HepG2 (cell line): Measurements from ENCODE around the gene ATAD2B. TPM values are rescaled to one million over a fixed set of nuclear protein-coding genes. Genes with fewer than 3 reads are reported as not detected.
A peak's percentile ranks its signal among the peaks of the same experiment; 100 is the strongest.

Experiments used
- HOXA3 ChIP-seq: sonication (generic); formaldehyde crosslinking; IDR thresholded peaks from 2 replicates; pipeline ENCODE4 v1.5.0; 2020; ENCODE audit warnings: missing genetic modification reagents
- KMT2B ChIP-seq: IDR thresholded peaks from 2 replicates; pipeline ENCODE4 v1.6.1; 2016; ENCODE audit warnings: missing genetic modification reagents, missing compliant biosample characterization
- STAT5B ChIP-seq: sonication (generic); formaldehyde crosslinking; IDR thresholded peaks from 2 replicates; pipeline ENCODE4 v1.4.0; 2020; ENCODE audit warnings: missing genetic modification reagents
- TEF ChIP-seq: sonication (generic); formaldehyde crosslinking; IDR thresholded peaks from 2 replicates; pipeline ENCODE4 v1.5.0; 2020; ENCODE audit warnings: missing genetic modification reagents
- ZHX2 ChIP-seq, 2 experiments: sonication (generic) in 1 of 2; formaldehyde crosslinking in 1 of 2; IDR thresholded peaks; 2 replicates each; pipeline versions ENCODE4 v1.6.1 to v1.9.0; 2014 to 2022; ENCODE audit warnings: antibody characterized with exemption in 1 of 2, borderline replicate concordance in 1 of 2, inconsistent platforms in 1 of 2, low read depth in 1 of 2, missing genetic modification reagents in 1 of 2
- ZNF264 ChIP-seq: sonication (generic); formaldehyde crosslinking; IDR thresholded peaks from 2 replicates; pipeline ENCODE4 v1.4.0; 2020; ENCODE audit warnings: missing genetic modification reagents
- polyA plus RNA-seq, 8 experiments: library from polyadenylated mRNA; depleted of rRNA in 3 of 8; stranded (reverse) in 7 of 8; unstranded in 1 of 8; fragments of >200 nt; fragmentation: Illumina TruSeq in 4 of 8; extraction: Trizol in 4 of 8; gene quantifications; 2 replicates each; pipeline versions ENCODE4 v1.2.1 to v1.2.3, GENCODE V29; 2011 to 2016; ENCODE audit warnings: low read depth in 4 of 8, missing spikeins in 1 of 8, mixed read lengths in 1 of 8; ENCODE audit not compliant: insufficient read depth in 1 of 8
- total RNA-seq, 5 experiments: library from RNA; depleted of rRNA; stranded (reverse); fragments of >200 nt; fragmentation: Illumina TruSeq; extraction: Trizol; gene quantifications; 2 replicates each; pipeline ENCODE4 v1.2.3, GENCODE V29; 2016; ENCODE audit warnings: low read depth in 1 of 5

The ATAD2B gene
- total and polyA plus RNA-seq, 2 of the 13 experiments (the other 11 are each of a cell fraction or from before 2014, with no cell fraction given): 5.3 to 22.2 TPM

GRCh38 chr2:23940718-23941620 lies 14.0 kb upstream of the ATAD2B start (continued):
- TF ChIP-seq ZHX2 (IDR thresholded peaks at IDR 0.05; ENCODE audit: low read depth) (no peak), ZHX2 (CRISPR knock-in tag; IDR thresholded peaks at IDR 0.05; ENCODE audit: borderline replicate concordance) (0 out of 2 replicates have a peak, but pooled peaks have one; percentile 10), STAT5B (CRISPR knock-in tag) (0 out of 2 replicates have a peak, but pooled peaks have one; percentile 1), HOXA3 (CRISPR knock-in tag) (peak; percentile 19; the same call in 1 of the 2 replicates), ZNF264 (CRISPR knock-in tag) (0 out of 2 replicates have a peak, but pooled peaks have one; percentile 26), TEF (CRISPR knock-in tag) (0 out of 2 replicates have a peak, but pooled peaks have one; percentile 54), KMT2B (CRISPR knock-in tag) (peak; percentile 38; the same call in 1 of the 2 replicates)
